ENCODE results near the gene CRYL1.
"Not testable (repeated sequence)": the region's sequence is repeated elsewhere in the genome, so short reads cannot be mapped to it uniquely, and the experiment has no call there.

The CRYL1 gene

GRCh38 chr13:20446900-20447299, 78.8 kb downstream of the CRYL1 start:
- no peak for DNase-seq

GRCh38 chr13:20446405-20446804, 79.3 kb downstream of the CRYL1 start:
- no peak for DNase-seq

- DNase-seq: no peak
Measured at GRCh38 chr13:20442798-20443381, 82.8 kb downstream of the CRYL1 start.

- DNase-seq: no peak
Measured at GRCh38 chr13:20442375-20442774, 83.3 kb downstream of the CRYL1 start.

GRCh38 chr13:20441879-20442278, 83.8 kb downstream of the CRYL1 start:
- no peak for DNase-seq

- no peak for DNase-seq
Measured at GRCh38 chr13:20441056-20441455, 84.6 kb downstream of the CRYL1 start.

- no peak for DNase-seq
Measured at GRCh38 chr13:20439261-20439660, 86.4 kb downstream of the CRYL1 start.

- DNase-seq: no peak
Measured at GRCh38 chr13:20438801-20439200, 86.9 kb downstream of the CRYL1 start.

- DNase-seq: no peak
Measured at GRCh38 chr13:20436505-20436904, 89.2 kb downstream of the CRYL1 start.

- DNase-seq: no peak
Measured at GRCh38 chr13:20435616-20436368, 89.9 kb downstream of the CRYL1 start.

- DNase-seq: not testable (repeated sequence)
Measured at GRCh38 chr13:20434210-20434609, 91.4 kb downstream of the CRYL1 start.

GRCh38 chr13:20431687-20432384, 93.8 kb downstream of the CRYL1 start:
- no peak for DNase-seq

- DNase-seq: no peak
Measured at GRCh38 chr13:20431080-20431479, 94.6 kb downstream of the CRYL1 start.

- no peak for DNase-seq
Measured at GRCh38 chr13:20430296-20430695, 95.4 kb downstream of the CRYL1 start.

GRCh38 chr13:20429682-20430081, 96.0 kb downstream of the CRYL1 start:
- DNase-seq: no peak

- no peak for DNase-seq
Measured at GRCh38 chr13:20428666-20429644, 96.7 kb downstream of the CRYL1 start.

- DNase-seq: no peak
Measured at GRCh38 chr13:20426766-20427448, 98.8 kb downstream of the CRYL1 start.

- no peak for DNase-seq
Measured at GRCh38 chr13:20425819-20426219, 99.8 kb downstream of the CRYL1 start.

GRCh38 chr13:20424949-20425348, 100.7 kb downstream of the CRYL1 start:
- DNase-seq: no peak

- DNase-seq: no peak
Measured at GRCh38 chr13:20424559-20424852, 101.2 kb downstream of the CRYL1 start.

- DNase-seq: no peak
Measured at GRCh38 chr13:20422362-20422761, 103.3 kb downstream of the CRYL1 start.

GRCh38 chr13:20420938-20421337, 104.7 kb downstream of the CRYL1 start:
- DNase-seq: no peak

GRCh38 chr13:20418953-20419352, 106.7 kb downstream of the CRYL1 start:
- no peak for DNase-seq
